ENCODE data around the gene TEX19.

The TEX19 gene

GRCh38 chr17:82358465-82359350 is at the start of gene TEX19:
Gene TEX19 (plus strand): TSS chr17:82359247. CDS start chr17:82362151, 2,904 bp downstream.
- DNase-seq (ENCODE audit: low read depth), result no peak

GRCh38 chr17:82309656-82310570 is 49.1 kb upstream of the TEX19 start:
- no peak for DNase-seq (ENCODE audit: low read depth)

- no peak for DNase-seq (ENCODE audit: low read depth)
These were observed 48.2 kb upstream of the TEX19 start for GRCh38 chr17:82310877-82311276.

GRCh38 chr17:82311971-82312370 is 47.1 kb upstream of the TEX19 start:
- DNase-seq (ENCODE audit: low read depth), result no peak

GRCh38 chr17:82313195-82314011 is 45.6 kb upstream of the TEX19 start:
- DNase-seq (ENCODE audit: low read depth), result no peak

GRCh38 chr17:82314012-82314726 is 44.9 kb upstream of the TEX19 start:
- DNase-seq (ENCODE audit: low read depth), result no peak

- no peak for DNase-seq (ENCODE audit: low read depth)
These were observed 44.1 kb upstream of the TEX19 start for GRCh38 chr17:82314727-82315605.

- no peak for DNase-seq (ENCODE audit: low read depth)
These were observed 43.2 kb upstream of the TEX19 start for GRCh38 chr17:82315703-82316358.

GRCh38 chr17:82316651-82317393 is 42.2 kb upstream of the TEX19 start:
- no peak for DNase-seq (ENCODE audit: low read depth)

- peak; percentile 46 for DNase-seq (ENCODE audit: low read depth)
These were observed 41.5 kb upstream of the TEX19 start, which contains the start of gene CD7 for GRCh38 chr17:82317394-82318168. Gene CD7 (minus strand): TSS chr17:82317608. CDS start chr17:82317495, 113 bp downstream.

- DNase-seq (ENCODE audit: low read depth), result no peak
These were observed 40.9 kb upstream of the TEX19 start for GRCh38 chr17:82318169-82318498.

- no peak for DNase-seq (ENCODE audit: low read depth)
These were observed 40.1 kb upstream of the TEX19 start for GRCh38 chr17:82318772-82319606.

GRCh38 chr17:82319619-82320062 is 39.4 kb upstream of the TEX19 start:
- DNase-seq (ENCODE audit: low read depth), result no peak

- no peak for DNase-seq (ENCODE audit: low read depth)
These were observed 38.8 kb upstream of the TEX19 start for GRCh38 chr17:82320140-82320840.

- peak; percentile 75 for DNase-seq (ENCODE audit: low read depth)
These were observed 37.8 kb upstream of the TEX19 start for GRCh38 chr17:82320956-82321927.
